Breast epithelium (tissue), 4 donors: ENCODE data around the gene PLD3. TPM values are rescaled to one million over a fixed set of nuclear protein-coding genes. Genes with fewer than 3 reads are reported as not detected.
"Not testable (repeated sequence)": the region's sequence is repeated elsewhere in the genome, so short reads cannot be mapped to it uniquely, and the experiment has no call there.

ENCODE experiments used
- DNase-seq, 2 donors: peaks; one replicate each; pipeline ENCODE4 v3.0.0-alpha.2; 2019; ENCODE audit warnings: low spot score in 2 of 2
- H3K27ac ChIP-seq, 2 donors: fragments of 200-600 bp; sonication (generic) in 1 of 2; one replicate each; pipeline ENCODE4 v1.5.1; 2016 to 2019; ENCODE audit warnings: mild to moderate bottlenecking in 1 of 2
- H3K27me3 ChIP-seq, 2 donors: fragments of 200-600 bp; sonication (generic) in 1 of 2; one replicate each; pipeline versions ENCODE4 v1.5.1 to v1.6.0; 2017 to 2019; ENCODE audit warnings: control low read depth in 1 of 2, mild to moderate bottlenecking in 1 of 2
- H3K36me3 ChIP-seq: fragments of 200-600 bp; one replicate; pipeline ENCODE4 v1.5.1; 2019
- H3K4me1 ChIP-seq, 2 donors: fragments of 200-600 bp; sonication (generic); one replicate each; pipeline ENCODE4 v1.5.1; 2016 to 2019; ENCODE audit warnings: control low read depth in 1 of 2
- H3K4me3 ChIP-seq, 3 donors: fragments of 200-600 bp; sonication (generic); 1 replicate in 2 of 3; 2 replicates in 1 of 3; pipeline ENCODE4 v1.5.1; 2016 to 2019; ENCODE audit warnings: mild to moderate bottlenecking in 3 of 3, moderate library complexity in 2 of 3
- H3K9me3 ChIP-seq, 2 donors: fragments of 200-600 bp; sonication (generic) in 1 of 2; one replicate each; pipeline ENCODE4 v1.5.1; 2016 to 2019; ENCODE audit warnings: control low read depth in 1 of 2
- CTCF ChIP-seq, 3 donors: fragments of 450-650 bp; IDR thresholded peaks; one replicate each; pipeline ENCODE4 v1.5.1; 2016 to 2017; ENCODE audit warnings: antibody characterized with exemption in 3 of 3, mild to moderate bottlenecking in 3 of 3, moderate library complexity in 3 of 3
- POLR2A ChIP-seq: fragments of 450-650 bp; IDR thresholded peaks from one replicate; pipeline ENCODE4 v1.6.1; 2016; ENCODE audit warnings: antibody characterized with exemption, mild to moderate bottlenecking, moderate library complexity
- POLR2AphosphoS5 ChIP-seq, 3 donors: sonication (generic); formaldehyde crosslinking; IDR thresholded peaks; one replicate each; pipeline ENCODE4 v1.6.1; 2017; ENCODE audit warnings: antibody characterized with exemption in 3 of 3
- intact Hi-C: fragments of 100-400 bp; cut with DNase I; formaldehyde crosslinking; loops from one replicate; pipeline ENCODE4 v1.15.1; 2023; ENCODE audit warnings: low total_unique reads
- total RNA-seq, 3 donors: library from RNA; depleted of rRNA; stranded (reverse); fragments of >200 nt; gene quantifications; one replicate each; pipeline ENCODE4 v1.1.0, GENCODE V29; 2016

PLD3 gene
- total RNA-seq, 3 donors from 2014 or later = 165 to 473 (median 221) TPM

- H3K4me3 ChIP-seq = no peak overlapping the region
- intact Hi-C loops = no loop called here
- peak; percentile 63 to 72 for DNase-seq
- TF ChIP-seq POLR2AphosphoS5 (IDR thresholded peaks at IDR 0.05) (no peak), CTCF (IDR thresholded peaks at IDR 0.05) (no peak), POLR2A (no peak)
- H3K27ac ChIP-seq = peak overlapping the region; percentile 55 to 71
- no peaks in the 10 kb centered on the region for H3K27me3 ChIP-seq
- H3K36me3 ChIP-seq = peaks cover 4% of the 10 kb centered on the region
- H3K9me3 ChIP-seq = no peaks in the 10 kb centered on the region
- H3K4me1 ChIP-seq = no peaks in the 10 kb centered on the region
Measured at GRCh38 chr19:40331052-40331451, 17.4 kb upstream of the PLD3 start.

- H3K27me3 ChIP-seq = no peaks in the 10 kb centered on the region
- intact Hi-C loops = no loop called here
- no peaks in the 10 kb centered on the region for H3K9me3 ChIP-seq
- no peaks in the 10 kb centered on the region for H3K4me1 ChIP-seq
- DNase-seq = no peak
- H3K27ac ChIP-seq = no peak overlapping the region
- no peak for TF ChIP-seq CTCF (IDR thresholded peaks at IDR 0.05)
- TF ChIP-seq POLR2A = no peak
- TF ChIP-seq POLR2AphosphoS5 (IDR thresholded peaks at IDR 0.05) = no peak
- no peak overlapping the region for H3K4me3 ChIP-seq
- no peaks in the 10 kb centered on the region for H3K36me3 ChIP-seq
Measured at GRCh38 chr19:40332669-40333068, 15.8 kb upstream of the PLD3 start.

GRCh38 chr19:40333083-40333482, 15.4 kb upstream of the PLD3 start:
- H3K27me3 ChIP-seq, H3K9me3 ChIP-seq, H3K4me3 ChIP-seq, H3K4me1 ChIP-seq, intact Hi-C loops, H3K36me3 ChIP-seq, H3K27ac ChIP-seq, DNase-seq: not testable (repeated sequence)

GRCh38 chr19:40335101-40335500, 13.4 kb upstream of the PLD3 start:
- Histone ChIP-seq H3K4me1 (no peaks in the 10 kb centered on the region), H3K4me3 (no peak overlapping the region), H3K27me3 (no peaks in the 10 kb centered on the region), H3K27ac (no peak overlapping the region), H3K36me3 (no peaks in the 10 kb centered on the region), H3K9me3 (no peaks in the 10 kb centered on the region)
- TF ChIP-seq POLR2A = no peak
- no peak for TF ChIP-seq CTCF (IDR thresholded peaks at IDR 0.05)
- TF ChIP-seq POLR2AphosphoS5 (IDR thresholded peaks at IDR 0.05) = no peak
- intact Hi-C loops = no loop called here
- no peak for DNase-seq

GRCh38 chr19:40335855-40336600, 12.5 kb upstream of the PLD3 start:
- H3K27me3 ChIP-seq = no peaks in the 10 kb centered on the region
- intact Hi-C loops = loop anchor here (1.0 kb wide), 1 partner anchor 45 kb away; no protein-coding TSS in a partner anchor
- no peak overlapping the region for H3K27ac ChIP-seq
- H3K4me3 ChIP-seq = no peak overlapping the region
- no peaks in the 10 kb centered on the region for H3K36me3 ChIP-seq
- no peak for DNase-seq
- TF ChIP-seq POLR2A (no peak), CTCF (IDR thresholded peaks at IDR 0.05) (no peak), POLR2AphosphoS5 (IDR thresholded peaks at IDR 0.05) (no peak)
- H3K4me1 ChIP-seq = no peaks in the 10 kb centered on the region
- no peaks in the 10 kb centered on the region for H3K9me3 ChIP-seq
